Fibroblast of skin of right biceps (primary cell): ENCODE data around the gene NOXO1.
A peak's percentile ranks its signal among the peaks of the same experiment; 100 is the strongest.

Experiments
- DNase-seq: peaks from one replicate; pipeline ENCODE4 v3.0.0-alpha.2; 2013

The NOXO1 gene

DNA sequence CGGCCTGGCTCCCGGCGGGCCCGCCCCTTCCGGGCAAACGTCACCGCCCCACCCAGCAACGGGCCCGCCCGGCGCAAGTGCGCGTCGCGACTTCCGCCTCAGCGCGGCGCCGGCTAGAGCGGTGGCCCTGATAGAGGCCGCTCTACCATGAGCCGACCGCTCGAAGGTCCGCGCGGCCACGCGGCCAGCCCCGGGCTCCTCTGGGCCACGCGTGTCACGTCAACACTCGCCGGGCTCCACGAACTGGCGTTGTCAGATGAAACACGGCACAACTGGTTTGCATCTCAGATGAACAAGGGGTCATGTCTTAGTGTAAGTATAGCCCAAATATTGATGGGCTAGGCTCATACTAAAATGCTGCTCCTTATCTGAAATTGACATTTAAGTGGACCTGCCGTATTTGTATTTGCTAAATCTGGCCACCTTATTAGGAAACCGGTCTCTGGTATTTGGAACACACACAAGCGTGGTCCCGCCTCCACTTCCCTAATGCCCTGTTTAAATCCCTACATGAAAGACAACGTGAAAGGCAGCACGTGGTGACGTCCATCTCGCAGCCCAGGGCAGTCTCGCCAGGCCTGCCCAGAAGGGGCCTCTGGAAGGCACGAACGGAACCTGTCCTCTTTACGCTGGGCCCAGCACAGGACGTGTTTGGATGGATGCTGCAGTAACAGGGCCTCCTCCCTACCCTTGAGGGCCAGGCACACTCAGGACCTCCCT lies 28.7 kb upstream of the NOXO1 start, which contains the start of gene ZNF598:
Gene ZNF598, minus strand, starts transcription at position 31 of the 720 bp plus-strand sequence.
- peak; percentile 91 for DNase-seq

DNA sequence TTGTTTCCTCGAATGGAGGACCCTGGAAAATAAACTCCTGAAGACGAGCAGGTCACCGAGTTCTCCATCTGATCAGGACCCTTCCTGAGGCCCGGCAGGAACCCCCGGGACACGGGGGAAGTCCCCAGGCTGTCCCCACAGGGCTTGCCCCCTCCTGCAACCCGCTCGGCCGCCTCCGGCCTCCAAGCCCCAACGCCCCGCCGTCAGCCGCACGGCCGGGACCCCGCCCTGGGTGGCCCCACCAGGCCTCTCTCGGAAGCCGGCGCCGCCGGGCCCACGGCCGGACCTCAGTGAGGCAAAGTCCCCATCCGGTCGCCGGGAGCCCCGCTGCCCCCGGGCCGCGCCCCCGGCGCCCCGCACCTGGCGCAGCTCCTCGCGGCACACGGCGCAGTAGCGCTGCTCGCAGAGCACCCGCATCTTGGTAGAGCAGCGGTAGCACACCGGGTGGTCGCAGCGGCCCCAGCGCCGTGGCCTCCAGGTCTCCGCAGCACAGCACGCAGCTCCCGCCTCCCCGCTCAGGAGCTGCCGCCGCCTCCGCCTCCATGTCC lies 28.0 kb upstream of the NOXO1 start:
- DNase-seq, result no peak

DNA sequence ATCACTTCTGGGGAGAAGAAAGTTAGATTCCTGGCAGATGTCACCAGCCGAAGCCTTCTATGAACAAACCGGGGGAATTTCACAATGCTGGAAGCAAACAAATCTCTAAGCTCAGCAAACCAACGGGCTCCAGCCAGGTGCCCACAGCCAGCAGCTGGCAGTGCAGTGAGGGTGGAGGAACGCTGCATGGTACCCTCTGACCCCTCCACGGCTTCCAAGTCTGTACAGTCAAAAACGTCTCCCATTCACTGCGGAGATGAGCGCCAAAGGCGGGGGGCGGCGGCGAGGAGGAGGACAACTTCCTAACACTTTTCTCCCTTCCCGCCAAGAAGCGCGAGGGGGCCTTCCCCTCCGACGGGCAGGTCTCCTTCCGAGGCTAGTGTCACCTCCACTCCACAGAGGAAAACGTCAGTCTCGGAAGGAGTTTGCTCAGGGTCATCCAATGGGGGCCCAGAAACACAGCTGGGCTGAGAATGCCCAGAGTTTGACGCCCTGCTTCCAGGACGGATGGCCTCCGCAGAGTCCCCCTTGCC lies 27.4 kb upstream of the NOXO1 start:
- DNase-seq, result peak; percentile 40

- DNase-seq, result peak; percentile 40
These were observed 26.8 kb upstream of the NOXO1 start for GRCh38 chr16:2008009-2008526.

DNA sequence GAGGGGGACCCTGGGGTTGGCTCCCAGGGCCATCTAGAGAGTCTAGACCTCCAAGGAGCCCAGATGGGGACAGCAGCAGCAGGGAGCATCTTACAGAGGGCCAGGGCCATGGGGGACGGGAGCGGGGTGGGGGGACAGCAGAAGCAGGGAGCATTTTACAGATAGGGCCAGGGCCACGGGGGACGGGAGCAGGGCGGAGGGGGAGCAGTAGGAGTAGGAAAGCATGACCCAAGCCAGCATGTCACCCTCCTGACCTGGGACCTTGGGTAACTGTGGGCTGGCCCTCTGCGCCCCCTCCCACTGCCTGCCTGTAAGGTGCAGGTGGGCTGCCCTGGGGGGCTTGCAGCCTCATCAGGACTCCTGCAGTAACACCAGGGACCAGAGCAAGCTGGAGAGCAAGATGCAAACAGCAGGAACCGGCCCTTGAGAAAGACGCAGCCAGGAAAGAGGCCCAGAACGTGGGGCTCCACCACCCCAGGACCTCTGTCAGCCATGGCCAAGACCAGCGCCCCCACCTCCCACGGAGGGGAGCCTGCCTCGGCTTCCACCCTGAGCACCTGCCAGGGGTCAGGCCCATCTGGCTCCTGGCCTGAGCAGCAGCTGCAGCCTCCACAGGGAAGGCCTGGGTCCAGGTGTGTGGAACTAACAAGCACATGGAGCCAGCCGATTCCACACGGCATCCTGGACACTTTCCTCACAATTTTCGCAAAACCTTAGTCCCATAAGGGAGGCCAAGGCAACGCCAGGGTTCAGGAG lies 26.0 kb upstream of the NOXO1 start:
- no peak for DNase-seq

DNA sequence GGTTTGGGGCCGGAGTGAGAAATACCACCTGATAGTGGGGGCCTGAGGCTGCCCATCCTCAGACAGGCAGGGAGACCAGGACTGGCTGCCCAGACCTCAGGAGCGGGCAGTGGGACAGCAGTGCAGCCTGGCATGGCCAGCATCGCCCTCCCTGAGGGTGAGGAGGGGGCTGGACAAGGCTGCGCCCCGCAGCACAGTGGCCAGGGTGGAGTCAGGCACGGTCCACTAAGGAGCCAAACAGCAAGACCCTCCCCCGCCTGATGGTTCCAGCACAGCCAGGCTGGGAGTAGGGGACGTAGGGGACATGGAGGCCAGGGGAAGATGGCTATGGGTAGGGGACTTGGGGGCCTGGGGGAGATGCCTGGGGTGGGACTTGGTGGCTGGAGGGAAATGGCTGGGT lies 25.0 kb upstream of the NOXO1 start:
- DNase-seq, result no peak

DNA sequence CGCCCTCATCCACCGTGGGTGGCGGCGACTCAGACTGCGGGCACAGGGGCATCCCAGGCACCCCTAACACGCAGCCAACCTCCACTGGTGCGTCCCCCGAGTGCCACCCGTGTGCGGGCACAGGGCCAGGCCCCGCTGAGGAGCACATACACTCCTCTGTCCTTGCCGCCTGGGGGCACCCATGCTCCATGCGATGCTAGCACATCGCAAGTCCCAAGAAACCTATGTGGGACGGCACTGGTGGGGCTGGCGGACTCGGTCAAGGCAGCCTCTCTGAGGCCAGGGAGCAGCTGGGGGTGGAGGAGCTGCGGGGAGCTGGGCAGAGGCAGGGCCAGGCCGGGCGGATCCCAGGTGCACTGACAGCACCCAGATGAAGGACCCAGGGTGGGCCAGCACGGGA lies 24.4 kb upstream of the NOXO1 start:
- no peak for DNase-seq

GRCh38 chr16:2004795-2005517 lies 23.7 kb upstream of the NOXO1 start:
- DNase-seq, result no peak

- DNase-seq, result peak; percentile 82
These were observed 22.8 kb upstream of the NOXO1 start for GRCh38 chr16:2003827-2004641.

GRCh38 chr16:2003231-2003826 lies 22.1 kb upstream of the NOXO1 start:
- DNase-seq, result no peak

DNA sequence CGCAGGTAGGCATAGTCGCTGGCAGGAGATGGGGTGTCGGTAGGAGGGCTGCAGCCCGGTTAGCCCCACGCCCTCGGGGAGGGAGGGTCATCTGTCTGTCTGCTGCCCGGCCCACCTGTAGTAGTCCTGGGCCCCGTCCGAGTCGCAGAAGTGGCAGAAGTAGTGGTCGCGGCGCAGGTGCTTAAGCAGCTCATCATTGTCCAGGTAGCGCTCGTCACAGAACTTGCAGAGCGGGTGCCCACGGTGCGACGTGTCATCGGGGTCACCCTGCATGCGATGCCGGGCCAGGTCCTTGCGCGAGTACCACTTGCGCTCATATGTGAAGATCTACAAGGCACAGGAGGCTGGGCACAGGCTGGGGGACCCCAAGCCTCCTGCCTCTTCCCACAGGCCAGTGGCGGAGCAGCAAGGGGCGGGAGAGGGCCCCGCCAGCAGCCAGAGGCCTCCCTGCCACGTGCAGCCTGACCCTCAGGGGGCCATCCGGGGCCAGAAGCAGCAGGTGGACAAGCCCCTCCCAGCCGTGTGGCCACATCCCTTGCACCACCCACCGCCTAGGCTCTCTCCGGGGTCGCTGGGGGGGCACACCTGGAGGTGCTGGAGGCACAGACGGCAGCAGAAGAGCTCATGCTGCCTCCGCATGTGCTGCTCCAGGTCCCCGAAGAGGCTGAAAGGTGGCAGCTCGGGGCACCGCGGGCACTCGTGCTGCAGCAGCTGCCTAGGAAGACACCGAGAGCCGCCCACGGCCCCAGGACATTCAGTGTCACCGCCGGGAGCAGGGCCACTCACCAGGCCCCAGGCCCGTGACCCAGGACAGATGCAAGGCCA lies 21.3 kb upstream of the NOXO1 start:
- DNase-seq, result no peak

GRCh38 chr16:2001456-2002355 lies 20.4 kb upstream of the NOXO1 start:
- no peak for DNase-seq

DNA sequence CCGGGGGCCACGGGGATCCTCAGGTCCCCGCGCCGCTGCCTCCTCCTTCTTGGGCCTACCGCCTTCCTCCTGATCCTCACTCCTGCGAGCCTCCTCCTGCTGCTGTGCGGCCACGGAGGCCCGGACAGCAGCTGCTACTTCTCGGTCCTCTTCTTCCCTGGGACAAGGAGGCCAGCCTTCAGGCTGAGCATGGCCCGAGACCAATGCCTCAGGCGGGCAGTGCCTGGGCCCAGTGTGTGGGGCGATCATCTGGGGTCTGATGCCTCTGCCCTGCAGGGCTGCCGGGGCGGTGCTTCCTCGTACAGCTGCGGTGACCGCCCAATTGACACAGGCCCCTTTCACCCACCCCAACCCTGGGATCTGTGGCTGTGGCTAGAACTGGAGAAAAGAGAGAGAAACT lies 19.8 kb upstream of the NOXO1 start:
- DNase-seq, result no peak

- no peak for DNase-seq
These were observed 18.7 kb upstream of the NOXO1 start for GRCh38 chr16:1999866-2000514.

DNA sequence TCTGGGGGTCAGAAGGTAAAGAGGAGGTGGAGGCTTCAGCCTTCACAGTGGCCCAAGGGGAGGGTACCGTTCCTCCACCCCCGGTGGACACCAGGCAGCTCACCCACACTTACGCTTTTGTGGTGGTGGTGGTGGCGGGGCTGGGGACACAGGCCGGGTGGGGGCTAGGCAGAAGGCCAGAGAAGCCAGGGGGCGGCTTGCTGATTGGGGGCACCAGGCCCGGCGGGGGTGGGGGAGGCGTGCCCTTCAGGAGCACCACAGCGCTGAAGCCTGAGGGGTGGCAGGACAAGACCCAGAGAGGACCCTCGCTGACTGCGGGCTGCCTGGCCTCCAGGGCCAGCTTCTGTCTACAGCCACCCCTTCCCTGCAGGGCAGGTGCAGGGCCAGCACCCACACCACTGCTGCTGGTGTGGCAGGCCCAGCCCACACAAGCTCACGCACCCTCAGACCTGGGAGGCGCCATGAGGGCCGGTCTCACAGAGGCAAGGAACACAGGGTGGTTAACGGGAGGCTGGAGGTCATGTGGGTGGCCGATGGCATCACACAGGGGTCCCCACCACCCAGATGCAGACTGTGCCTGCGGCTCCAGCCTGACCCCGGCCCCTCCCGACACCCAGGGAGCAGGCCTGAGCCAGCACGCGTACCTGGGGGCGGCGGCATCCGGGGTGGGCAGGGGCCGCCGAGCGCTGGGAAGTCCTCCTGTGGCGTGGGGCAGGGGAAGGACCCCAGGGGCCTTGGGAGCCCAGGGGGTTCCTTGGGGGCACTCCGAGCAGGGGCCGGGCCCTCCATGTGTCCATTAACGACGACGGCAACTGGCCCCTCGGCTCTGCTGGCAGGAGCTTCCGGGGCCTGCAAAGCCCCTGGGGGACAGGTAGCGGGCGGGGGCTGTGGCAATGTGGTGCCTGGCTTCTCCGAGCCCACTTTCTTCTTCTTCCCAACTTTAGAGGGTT lies 17.9 kb upstream of the NOXO1 start:
- DNase-seq, result no peak

DNA sequence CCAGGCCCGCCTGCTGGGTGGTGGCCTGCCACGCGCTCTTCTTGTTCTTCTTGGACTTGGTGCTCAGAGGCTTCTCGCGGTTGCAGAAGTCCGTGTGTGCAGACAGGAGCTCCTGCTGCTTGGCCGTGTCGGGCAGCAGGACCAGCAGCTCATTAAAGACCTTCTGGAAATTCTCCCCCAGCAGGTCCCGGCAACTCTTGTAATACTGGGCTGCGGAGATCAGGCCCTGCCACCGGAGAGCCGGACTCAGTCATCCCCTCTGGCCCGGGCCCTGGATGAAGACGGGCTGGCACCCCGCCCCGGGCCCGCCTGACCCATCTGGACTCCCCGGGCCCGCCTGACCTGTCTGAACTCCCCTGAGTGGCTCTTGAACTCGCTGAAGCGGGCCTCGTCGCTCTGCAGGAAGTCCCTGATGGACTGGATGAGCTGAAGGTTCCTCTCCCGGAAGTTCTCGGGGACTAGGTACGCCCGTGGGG lies 17.1 kb upstream of the NOXO1 start:
- no peak for DNase-seq

DNA sequence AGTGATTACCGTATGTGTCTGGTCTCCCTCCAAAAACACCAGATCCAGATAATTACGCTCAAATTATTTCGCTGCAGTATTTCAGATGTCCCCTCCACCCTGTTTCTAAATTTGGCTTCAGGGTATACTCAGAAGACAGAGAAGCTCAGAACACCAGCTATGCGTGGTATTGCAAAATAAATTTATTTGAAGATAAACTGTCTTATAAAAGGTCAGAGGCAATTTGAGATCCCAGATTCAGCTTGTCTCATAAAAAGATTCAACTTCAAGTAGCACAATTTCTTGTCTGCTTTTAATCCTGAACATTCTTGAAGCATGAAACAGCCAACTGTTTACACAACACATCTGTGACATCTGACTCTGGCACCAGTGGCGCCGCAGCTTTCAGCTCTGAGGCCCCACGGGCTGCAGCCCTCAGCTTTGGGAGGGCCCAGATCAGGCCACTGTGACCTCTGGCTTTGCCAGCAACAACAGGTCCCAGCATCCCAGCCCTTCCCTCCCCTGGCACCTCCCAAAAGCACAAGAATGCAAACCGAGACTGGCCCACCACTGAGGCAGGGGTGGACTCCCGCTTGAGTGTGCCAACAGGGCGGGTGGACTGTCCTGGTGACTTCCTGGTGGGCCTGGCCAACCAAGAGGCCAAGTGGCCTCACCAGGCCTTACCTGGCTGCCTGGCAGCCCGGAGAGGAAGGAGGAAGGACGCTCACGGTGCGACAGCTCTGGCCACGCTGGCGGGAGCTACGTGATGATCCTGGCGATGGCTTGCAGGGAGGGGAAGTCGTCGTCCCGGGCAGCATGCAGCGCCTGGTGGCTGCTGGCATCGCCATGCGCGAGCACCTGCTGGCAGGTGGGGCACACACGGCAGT lies 16.5 kb upstream of the NOXO1 start:
- no peak for DNase-seq
